IMR-90 (cell line): ENCODE measurements around the gene MFN2.

Experiments
- FOS ChIP-seq: fragments of 150-350 bp; IDR thresholded peaks from 2 replicates; pipeline ENCODE4 v1.6.1; 2016; ENCODE audit warnings: low read depth, low read length
- MAFK ChIP-seq: IDR thresholded peaks from 2 replicates; pipeline ENCODE4 v1.6.1; 2012; ENCODE audit warnings: low read depth, low read length, improper control_type of control experiment
- MXI1 ChIP-seq: IDR thresholded peaks from 2 replicates; pipeline ENCODE4 v1.6.1; 2012; ENCODE audit warnings: low read depth, mild to moderate bottlenecking, low read length, moderate library complexity, borderline replicate concordance
- POLR2A ChIP-seq: IDR thresholded peaks from 2 replicates; pipeline ENCODE4 v1.6.1; 2012; ENCODE audit warnings: mild to moderate bottlenecking, low read depth, low read length
- RFX5 ChIP-seq: IDR thresholded peaks from 2 replicates; pipeline ENCODE4 v1.8.0; 2012; ENCODE audit warnings: low read depth, mild to moderate bottlenecking, low read length, moderate library complexity
- TF ChIP-seq, protein P1 (sequence below): conservative IDR thresholded peaks from 2 replicates; pipeline ENCODE4 v1.5.1; 2012; ENCODE audit warnings: mild to moderate bottlenecking, low read depth, low read length, improper control_type of control experiment

DNA sequence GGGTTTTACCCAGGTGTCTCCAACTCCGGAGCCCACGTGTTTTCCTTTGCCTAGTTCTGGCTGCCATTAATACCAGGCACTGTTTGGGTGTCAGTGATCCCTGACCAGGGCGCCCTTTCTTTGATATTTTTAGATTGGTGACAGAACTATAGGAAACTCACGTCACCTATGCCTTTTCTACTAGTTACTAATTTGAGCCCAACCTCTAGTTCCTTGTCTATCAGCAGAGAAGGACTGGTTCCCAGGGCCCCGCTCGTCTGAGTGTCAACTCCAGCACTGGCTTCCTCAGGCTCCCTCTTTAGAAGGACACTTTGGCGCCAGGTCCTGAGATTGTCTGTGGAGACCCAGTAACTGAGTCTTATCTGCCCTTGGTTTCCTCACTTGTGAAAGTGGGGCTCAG, 9.4 kb downstream of the MFN2 start:
- TF ChIP-seq, protein P1, sequence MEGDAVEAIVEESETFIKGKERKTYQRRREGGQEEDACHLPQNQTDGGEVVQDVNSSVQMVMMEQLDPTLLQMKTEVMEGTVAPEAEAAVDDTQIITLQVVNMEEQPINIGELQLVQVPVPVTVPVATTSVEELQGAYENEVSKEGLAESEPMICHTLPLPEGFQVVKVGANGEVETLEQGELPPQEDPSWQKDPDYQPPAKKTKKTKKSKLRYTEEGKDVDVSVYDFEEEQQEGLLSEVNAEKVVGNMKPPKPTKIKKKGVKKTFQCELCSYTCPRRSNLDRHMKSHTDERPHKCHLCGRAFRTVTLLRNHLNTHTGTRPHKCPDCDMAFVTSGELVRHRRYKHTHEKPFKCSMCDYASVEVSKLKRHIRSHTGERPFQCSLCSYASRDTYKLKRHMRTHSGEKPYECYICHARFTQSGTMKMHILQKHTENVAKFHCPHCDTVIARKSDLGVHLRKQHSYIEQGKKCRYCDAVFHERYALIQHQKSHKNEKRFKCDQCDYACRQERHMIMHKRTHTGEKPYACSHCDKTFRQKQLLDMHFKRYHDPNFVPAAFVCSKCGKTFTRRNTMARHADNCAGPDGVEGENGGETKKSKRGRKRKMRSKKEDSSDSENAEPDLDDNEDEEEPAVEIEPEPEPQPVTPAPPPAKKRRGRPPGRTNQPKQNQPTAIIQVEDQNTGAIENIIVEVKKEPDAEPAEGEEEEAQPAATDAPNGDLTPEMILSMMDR, result no peak
- TF ChIP-seq FOS (no peak), MXI1 (no peak), RFX5 (no peak), POLR2A (no peak), MAFK (no peak)
